ACC112 (cell line): Measurements from ENCODE around the gene MIGA2.
A peak's percentile ranks its signal among the peaks of the same experiment; 100 is the strongest.

Source experiments
- H2AFZ ChIP-seq: fragments of 200-600 bp; sonication (generic); one replicate; pipeline ENCODE4 v1.6.0; 2017; ENCODE audit warnings: antibody characterized with exemption, low read length; ENCODE audit not compliant: unreplicated experiment
- H3K27ac ChIP-seq: fragments of 200-600 bp; sonication (generic); 2 replicates; pipeline ENCODE4 v1.5.1; 2014; ENCODE audit warnings: low read depth, mild to moderate bottlenecking, antibody characterized with exemption, low read length, moderate library complexity
- H3K27me3 ChIP-seq: fragments of 200-600 bp; sonication (generic); 2 replicates; pipeline ENCODE4 v1.6.1; 2014; ENCODE audit warnings: mild to moderate bottlenecking, antibody characterized with exemption, low read length, moderate library complexity, mixed read lengths; ENCODE audit not compliant: insufficient read depth
- H3K36me3 ChIP-seq: fragments of 200-600 bp; sonication (generic); 2 replicates; pipeline ENCODE4 v1.6.1; 2016; ENCODE audit warnings: mild to moderate bottlenecking, antibody characterized with exemption, low read length, moderate library complexity, mixed read lengths; ENCODE audit not compliant: insufficient read depth
- H3K4me1 ChIP-seq: fragments of 200-600 bp; sonication (generic); one replicate; pipeline ENCODE4 v1.6.1; 2016; ENCODE audit warnings: low read length, mixed read lengths; ENCODE audit not compliant: insufficient read depth, unreplicated experiment, control insufficient read depth
- H3K4me3 ChIP-seq: fragments of 200-600 bp; sonication (generic); 2 replicates; pipeline ENCODE4 v1.5.1; 2014; ENCODE audit warnings: mild to moderate bottlenecking, low read depth, low read length
- H3K79me2 ChIP-seq: fragments of 200-600 bp; sonication (generic); one replicate; pipeline ENCODE4 v1.6.0; 2016; ENCODE audit warnings: low read length; ENCODE audit not compliant: control insufficient read depth, unreplicated experiment, insufficient read depth

The MIGA2 gene

GRCh38 chr9:129081388-129081904 is 45.0 kb downstream of the MIGA2 start:
- no peaks in the 10 kb centered on the region for H3K27me3 ChIP-seq
- H2AFZ ChIP-seq: peak overlapping the region; percentile 98
- no peaks in the 10 kb centered on the region for H3K36me3 ChIP-seq
- H3K4me3 ChIP-seq: peak overlapping the region; percentile 91
- H3K27ac ChIP-seq: peak overlapping the region; percentile 14; the same call in 1 of the 2 replicates
- peaks cover 15% of the 10 kb centered on the region for H3K4me1 ChIP-seq
- peaks cover 11% of the 10 kb centered on the region for H3K79me2 ChIP-seq

GRCh38 chr9:129084087-129084486 is 47.7 kb downstream of the MIGA2 start:
- H2AFZ ChIP-seq: no peak overlapping the region
- H3K27ac ChIP-seq: no peak overlapping the region
- H3K4me3 ChIP-seq: no peak overlapping the region
- H3K4me1 ChIP-seq: peaks cover 15% of the 10 kb centered on the region
- peaks cover 11% of the 10 kb centered on the region for H3K79me2 ChIP-seq
- no peaks in the 10 kb centered on the region for H3K27me3 ChIP-seq
- H3K36me3 ChIP-seq: no peaks in the 10 kb centered on the region

GRCh38 chr9:129089246-129089645 is 52.8 kb downstream of the MIGA2 start:
- no peaks in the 10 kb centered on the region for H3K27me3 ChIP-seq
- H3K4me3 ChIP-seq: no peak overlapping the region
- no peaks in the 10 kb centered on the region for H3K79me2 ChIP-seq
- H3K4me1 ChIP-seq: no peaks in the 10 kb centered on the region
- H3K36me3 ChIP-seq: peaks cover 4% of the 10 kb centered on the region; the same call in 1 of the 2 replicates
- H3K27ac ChIP-seq: no peak overlapping the region
- no peak overlapping the region for H2AFZ ChIP-seq

- peaks cover 4% of the 10 kb centered on the region; the same call in 1 of the 2 replicates for H3K36me3 ChIP-seq
- H3K79me2 ChIP-seq: no peaks in the 10 kb centered on the region
- no peak overlapping the region for H3K27ac ChIP-seq
- H3K4me1 ChIP-seq: no peaks in the 10 kb centered on the region
- H3K27me3 ChIP-seq: no peaks in the 10 kb centered on the region
- H3K4me3 ChIP-seq: no peak overlapping the region
- H2AFZ ChIP-seq: no peak overlapping the region
Observed at GRCh38 chr9:129093602-129094386, 57.4 kb downstream of the MIGA2 start.

GRCh38 chr9:129094387-129095169 is 58.2 kb downstream of the MIGA2 start:
- Histone ChIP-seq H3K36me3 (peaks cover 4% of the 10 kb centered on the region; the same call in 1 of the 2 replicates), H3K79me2 (no peaks in the 10 kb centered on the region), H3K27ac (no peak overlapping the region)

GRCh38 chr9:129095170-129095667 is 58.8 kb downstream of the MIGA2 start:
- Histone ChIP-seq H3K27ac (no peak overlapping the region), H3K79me2 (no peaks in the 10 kb centered on the region)

More at GRCh38 chr9:129094387-129095169, 58.2 kb downstream of the MIGA2 start:
- Histone ChIP-seq H3K4me1 (no peaks in the 10 kb centered on the region), H3K27me3 (no peaks in the 10 kb centered on the region), H2AFZ (no peak overlapping the region), H3K4me3 (no peak overlapping the region)

GRCh38 chr9:129095908-129096307 is 59.5 kb downstream of the MIGA2 start:
- H3K36me3 ChIP-seq: no peaks in the 10 kb centered on the region
- H3K4me3 ChIP-seq: no peak overlapping the region
- H3K79me2 ChIP-seq: no peaks in the 10 kb centered on the region
- H3K27ac ChIP-seq: no peak overlapping the region
- H3K4me1 ChIP-seq: no peaks in the 10 kb centered on the region
- H3K27me3 ChIP-seq: no peaks in the 10 kb centered on the region
- H2AFZ ChIP-seq: no peak overlapping the region

More at GRCh38 chr9:129095170-129095667, 58.8 kb downstream of the MIGA2 start:
- no peak overlapping the region for H3K4me3 ChIP-seq
- H3K4me1 ChIP-seq: no peaks in the 10 kb centered on the region
- H2AFZ ChIP-seq: no peak overlapping the region
- H3K27me3 ChIP-seq: no peaks in the 10 kb centered on the region
- no peaks in the 10 kb centered on the region for H3K36me3 ChIP-seq

- no peaks in the 10 kb centered on the region for H3K4me1 ChIP-seq
- H3K27ac ChIP-seq: no peak overlapping the region
- no peaks in the 10 kb centered on the region for H3K36me3 ChIP-seq
- no peak overlapping the region for H3K4me3 ChIP-seq
- H2AFZ ChIP-seq: no peak overlapping the region
- H3K27me3 ChIP-seq: no peaks in the 10 kb centered on the region
- no peaks in the 10 kb centered on the region for H3K79me2 ChIP-seq
Observed at GRCh38 chr9:129097671-129098306, 61.4 kb downstream of the MIGA2 start.

GRCh38 chr9:129098328-129098727 is 61.9 kb downstream of the MIGA2 start:
- H3K27me3 ChIP-seq: no peaks in the 10 kb centered on the region
- no peak overlapping the region for H3K27ac ChIP-seq
- H3K36me3 ChIP-seq: no peaks in the 10 kb centered on the region
- no peaks in the 10 kb centered on the region for H3K4me1 ChIP-seq
- H3K4me3 ChIP-seq: no peak overlapping the region
- H3K79me2 ChIP-seq: no peaks in the 10 kb centered on the region
- no peak overlapping the region for H2AFZ ChIP-seq
